GM06990 (cell line): Measurements from ENCODE around the gene NLRP12.

Source experiments
- DNase-seq: peaks from one replicate; pipeline ENCODE4 v3.0.0-alpha.2; 2011; ENCODE audit not compliant: insufficient read length; ENCODE audit errors: extremely low read depth
- H3K27me3 ChIP-seq: replicated peaks from 2 replicates; pipeline ENCODE4 v1.6.0; 2011; ENCODE audit warnings: low read length; ENCODE audit not compliant: control insufficient read depth, insufficient read depth
- H3K36me3 ChIP-seq: 2 replicates; pipeline ENCODE4 v1.5.1; 2011; ENCODE audit warnings: low read length; ENCODE audit not compliant: control insufficient read depth, insufficient read depth
- H3K4me3 ChIP-seq: replicated peaks from 2 replicates; pipeline ENCODE4 v1.5.1; 2011; ENCODE audit warnings: low read depth, mild to moderate bottlenecking, control low read depth, low read length
- CTCF ChIP-seq: IDR thresholded peaks from 2 replicates; pipeline ENCODE4 v1.5.1; 2011; ENCODE audit warnings: low read length, control low read depth, mild to moderate bottlenecking, inconsistent platforms; ENCODE audit not compliant: insufficient read depth, poor library complexity, severe bottlenecking

Gene NLRP12

GRCh38 chr19:53868091-53868891, 44.2 kb upstream of the NLRP12 start:
- no peak for TF ChIP-seq CTCF
- DNase-seq = no peak
- Histone ChIP-seq H3K36me3 (no peaks in the 10 kb centered on the region), H3K27me3 (no peaks in the 10 kb centered on the region), H3K4me3 (peak overlapping the region; percentile 64)

GRCh38 chr19:53867225-53868090, 43.3 kb upstream of the NLRP12 start, which contains the start of gene MYADM:
TSS of gene MYADM (plus strand) at chr19:53867883. CDS start at chr19:53873530, 5,647 bp downstream.
- Histone ChIP-seq H3K36me3 (no peaks in the 10 kb centered on the region), H3K4me3 (peak within 1 kb of the TSS; percentile 64), H3K27me3 (no peaks in the 10 kb centered on the region)
- peak; percentile 99 for DNase-seq
- no peak for TF ChIP-seq CTCF

DNA sequence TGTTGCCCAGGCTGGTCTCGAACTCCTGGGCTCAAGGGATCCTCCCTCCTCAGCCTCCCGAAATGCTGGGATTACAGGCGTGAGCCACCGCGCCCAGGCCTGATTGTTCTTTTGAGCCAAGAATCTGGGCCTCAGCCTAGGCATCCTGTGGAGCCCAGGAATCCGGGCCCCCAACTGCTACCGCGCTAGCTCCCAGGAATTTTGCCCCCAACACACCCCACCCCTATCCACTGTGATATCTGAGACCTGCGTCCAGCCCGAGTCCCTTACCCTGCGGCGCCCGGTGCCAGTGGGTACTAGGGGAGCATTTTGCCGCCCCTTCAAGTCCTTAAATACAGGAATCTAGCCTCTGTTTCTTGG, 42.7 kb upstream of the NLRP12 start:
- no peak for DNase-seq
- peak overlapping the region; percentile 34 for H3K4me3 ChIP-seq

DNA sequence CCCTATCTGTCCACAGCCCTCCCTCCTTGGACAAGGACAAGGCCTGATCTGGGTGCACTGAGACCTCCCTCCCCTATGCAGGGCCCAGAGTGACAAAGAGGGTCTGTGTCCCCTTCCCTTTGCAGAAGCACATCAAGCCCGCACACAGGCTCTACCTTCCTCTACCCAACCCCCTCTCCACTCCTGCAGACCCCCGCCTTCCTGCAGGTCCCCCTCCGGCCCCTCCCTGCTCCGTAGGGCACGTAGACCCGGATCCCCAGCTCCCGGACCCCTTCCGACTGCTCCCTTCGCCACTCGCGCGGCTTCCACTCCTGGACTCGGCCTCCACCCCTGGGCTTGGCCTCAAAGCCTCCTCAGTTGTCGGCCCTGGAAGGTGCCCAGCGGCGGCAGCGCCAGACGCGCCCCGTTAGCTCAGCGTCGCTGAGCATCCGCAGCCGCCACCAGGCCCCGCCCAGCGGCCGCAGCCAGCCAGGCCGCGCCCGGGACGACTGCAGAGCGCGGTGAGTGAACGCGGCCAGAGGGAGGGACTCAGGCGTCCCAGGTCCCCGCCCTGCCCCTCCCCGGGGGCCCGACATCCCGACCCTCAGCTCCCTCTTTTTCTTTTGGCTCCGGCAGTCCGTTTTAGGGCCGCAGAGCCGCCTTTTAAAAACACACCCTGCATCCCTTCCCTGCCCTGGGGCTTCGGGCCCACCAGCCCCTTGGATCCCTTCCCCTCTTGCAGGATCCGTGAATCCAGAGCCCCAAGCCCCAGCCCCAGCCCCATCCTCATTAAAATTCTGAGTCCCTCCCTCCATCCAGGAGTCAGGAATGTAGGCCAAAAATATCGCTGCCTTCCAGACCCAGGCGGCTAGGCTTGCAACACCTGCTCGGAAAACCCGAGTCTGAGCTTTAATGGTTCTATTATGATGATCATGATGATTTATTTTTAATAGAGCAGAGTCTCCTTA, 42.1 kb upstream of the NLRP12 start:
- Histone ChIP-seq H3K4me3 (peak overlapping the region; percentile 40), H3K27me3 (no peaks in the 10 kb centered on the region), H3K36me3 (no peaks in the 10 kb centered on the region)
- peak; percentile 80 for DNase-seq
- TF ChIP-seq CTCF = no peak

More for the DNA sequence above, 42.7 kb upstream of the NLRP12 start:
- no peaks in the 10 kb centered on the region for H3K27me3 ChIP-seq
- H3K36me3 ChIP-seq = no peaks in the 10 kb centered on the region
- no peak for TF ChIP-seq CTCF

DNA sequence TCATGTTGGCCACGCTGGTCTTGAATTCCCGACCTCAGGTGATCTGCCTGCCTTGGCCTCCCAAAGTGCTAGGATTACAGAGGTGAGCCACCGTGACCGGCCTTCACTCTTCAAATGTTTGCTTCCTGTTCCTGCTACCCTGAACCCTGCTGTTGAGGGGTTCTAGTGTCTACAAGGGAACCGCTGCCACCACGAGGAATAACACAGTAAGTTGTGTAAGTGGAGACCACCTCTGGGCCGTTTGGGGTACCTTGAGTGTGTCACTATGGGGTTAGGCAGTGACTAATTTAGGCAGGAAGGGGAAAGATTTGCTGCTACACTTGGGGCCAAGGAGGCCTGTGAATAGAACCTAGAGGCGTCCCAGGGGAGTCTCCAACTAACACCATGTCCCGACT, 41.4 kb upstream of the NLRP12 start:
- no peaks in the 10 kb centered on the region for H3K36me3 ChIP-seq
- no peaks in the 10 kb centered on the region for H3K27me3 ChIP-seq
- TF ChIP-seq CTCF = no peak
- no peak overlapping the region; the same call in 1 of the 2 replicates for H3K4me3 ChIP-seq
- DNase-seq = no peak
